HL-60 (cell line): ENCODE data around the gene TOMM34.

ENCODE experiments used
- DNase-seq, 2 experiments: peaks; one replicate each; pipeline ENCODE4 v3.0.0-alpha.2; 2010 to 2020; ENCODE audit warnings: low read depth in 1 of 2, low spot score in 1 of 2
- H3K27ac ChIP-seq: fragments of 250-450 bp; sonication (Bioruptor Pico); replicated peaks from 2 replicates; pipeline ENCODE4 v1.5.1; 2020; ENCODE audit warnings: mild to moderate bottlenecking, moderate library complexity
- H3K27me3 ChIP-seq: fragments of 250-450 bp; sonication (Bioruptor Pico); 2 replicates; pipeline ENCODE4 v1.5.1; 2021; ENCODE audit warnings: mild to moderate bottlenecking, moderate library complexity; ENCODE audit not compliant: insufficient read depth, poor library complexity, severe bottlenecking
- H3K4me3 ChIP-seq: replicated peaks from 2 replicates; pipeline ENCODE4 v1.5.1; 2011; ENCODE audit warnings: mild to moderate bottlenecking, control low read depth, low read length; ENCODE audit not compliant: insufficient read depth
- CTCF ChIP-seq: IDR thresholded peaks from one replicate; pipeline ENCODE4 v1.5.1; 2011; ENCODE audit warnings: low read length, control low read depth, inconsistent platforms; ENCODE audit not compliant: insufficient read depth
- GABPA ChIP-seq: IDR thresholded peaks from 2 replicates; pipeline ENCODE4 v1.6.1; 2012; ENCODE audit warnings: low read depth
- POLR2AphosphoS5 ChIP-seq: IDR thresholded peaks from 2 replicates; pipeline ENCODE4 v1.6.1; 2012; ENCODE audit warnings: low read depth
- REST ChIP-seq: IDR thresholded peaks from 2 replicates; pipeline ENCODE4 v1.6.1; 2012; ENCODE audit warnings: low read depth; ENCODE audit not compliant: insufficient replicate concordance
- SPI1 ChIP-seq: IDR thresholded peaks from 2 replicates; pipeline ENCODE4 v1.6.1; 2012; ENCODE audit warnings: low read depth, mild to moderate bottlenecking, borderline replicate concordance

TOMM34 gene

GRCh38 chr20:44966030-44966961, 6.1 kb upstream of the TOMM34 start, which contains the start of gene STK4:
STK4 (plus strand) TSS chr20:44966512; CDS start chr20:44966569, 57 bp downstream.
- peak; percentile 94 to 95 for DNase-seq
- Histone ChIP-seq H3K27ac (peak within 1 kb of the TSS; percentile 87), H3K27me3 (no peaks in the 10 kb centered on the region), H3K4me3 (peak within 1 kb of the TSS; percentile 94)
- TF ChIP-seq SPI1 (peak; percentile 97), POLR2AphosphoS5 (peak; percentile 91), REST (peak; percentile 35), GABPA (peak; percentile 75), CTCF (peak; percentile 34)

GRCh38 chr20:44965651-44966029, 5.4 kb upstream of the TOMM34 start:
- TF ChIP-seq REST = no peak
- no peak for TF ChIP-seq CTCF
- TF ChIP-seq GABPA = no peak
- no peak for TF ChIP-seq SPI1
- no peak for TF ChIP-seq POLR2AphosphoS5
- no peaks in the 10 kb centered on the region for H3K27me3 ChIP-seq
- H3K27ac ChIP-seq = peak overlapping the region; percentile 87
- peak overlapping the region; percentile 94 for H3K4me3 ChIP-seq
- DNase-seq = no peak

- no peak overlapping the region for H3K4me3 ChIP-seq
- TF ChIP-seq POLR2AphosphoS5 (no peak), REST (no peak), SPI1 (no peak), GABPA (no peak), CTCF (no peak)
- no peak overlapping the region for H3K27ac ChIP-seq
- no peak for DNase-seq
- H3K27me3 ChIP-seq = no peaks in the 10 kb centered on the region
These were observed 3.4 kb upstream of the TOMM34 start for GRCh38 chr20:44963325-44964215.
